Measurements from ENCODE around the gene CHST14. TPM values are rescaled to one million over a fixed set of nuclear protein-coding genes. Genes with fewer than 3 reads are reported as not detected.

CHST14 gene
- total RNA-seq, 1 donor from 2014 or later = 36.5 TPM

GRCh38 chr15:40446144-40446543 is 24.6 kb upstream of the CHST14 start:
- TF ChIP-seq CTCF (IDR thresholded peaks at IDR 0.05; ENCODE audit: unreplicated experiment) = no peak
- H3K9me3 Mint-ChIP-seq (ENCODE audit: unreplicated experiment) = no peaks in the 10 kb centered on the region
- peaks cover 9% of the 10 kb centered on the region for H3K27me3 Mint-ChIP-seq (ENCODE audit: unreplicated experiment)
- no peak for DNase-seq (ENCODE audit: low spot score)
- peaks cover 28% of the 10 kb centered on the region for H3K4me1 Mint-ChIP-seq (ENCODE audit: unreplicated experiment)
- H3K27ac Mint-ChIP-seq (ENCODE audit: unreplicated experiment) = no peak overlapping the region
- peaks cover 3% of the 10 kb centered on the region for H3K36me3 Mint-ChIP-seq (ENCODE audit: low read depth, unreplicated experiment)
- no peak overlapping the region for H3K4me3 Mint-ChIP-seq (ENCODE audit: unreplicated experiment)

GRCh38 chr15:40448354-40448753 is 22.4 kb upstream of the CHST14 start:
- Mint-ChIP-seq H3K27me3 (ENCODE audit: unreplicated experiment) (peaks cover 5% of the 10 kb centered on the region), H3K27ac (ENCODE audit: unreplicated experiment) (no peak overlapping the region), H3K9me3 (ENCODE audit: unreplicated experiment) (no peaks in the 10 kb centered on the region), H3K4me1 (ENCODE audit: unreplicated experiment) (peaks cover 23% of the 10 kb centered on the region), H3K4me3 (ENCODE audit: unreplicated experiment) (no peak overlapping the region), H3K36me3 (ENCODE audit: low read depth, unreplicated experiment) (no peaks in the 10 kb centered on the region)
- DNase-seq (ENCODE audit: low spot score) = no peak
- TF ChIP-seq CTCF (IDR thresholded peaks at IDR 0.05; ENCODE audit: unreplicated experiment) = no peak

GRCh38 chr15:40449275-40449674 is 21.5 kb upstream of the CHST14 start:
- H3K9me3 Mint-ChIP-seq (ENCODE audit: unreplicated experiment) = no peaks in the 10 kb centered on the region
- DNase-seq (ENCODE audit: low spot score) = no peak
- no peaks in the 10 kb centered on the region for H3K36me3 Mint-ChIP-seq (ENCODE audit: low read depth, unreplicated experiment)
- H3K4me1 Mint-ChIP-seq (ENCODE audit: unreplicated experiment) = peaks cover 18% of the 10 kb centered on the region
- H3K4me3 Mint-ChIP-seq (ENCODE audit: unreplicated experiment) = no peak overlapping the region
- no peak for TF ChIP-seq CTCF (IDR thresholded peaks at IDR 0.05; ENCODE audit: unreplicated experiment)
- H3K27me3 Mint-ChIP-seq (ENCODE audit: unreplicated experiment) = peaks cover 5% of the 10 kb centered on the region
- no peak overlapping the region for H3K27ac Mint-ChIP-seq (ENCODE audit: unreplicated experiment)

- no peaks in the 10 kb centered on the region for H3K9me3 Mint-ChIP-seq (ENCODE audit: unreplicated experiment)
- no peak for DNase-seq (ENCODE audit: low spot score)
- peaks cover 5% of the 10 kb centered on the region for H3K27me3 Mint-ChIP-seq (ENCODE audit: unreplicated experiment)
- no peak overlapping the region for H3K27ac Mint-ChIP-seq (ENCODE audit: unreplicated experiment)
- H3K36me3 Mint-ChIP-seq (ENCODE audit: low read depth, unreplicated experiment) = no peaks in the 10 kb centered on the region
- H3K4me3 Mint-ChIP-seq (ENCODE audit: unreplicated experiment) = no peak overlapping the region
- TF ChIP-seq CTCF (IDR thresholded peaks at IDR 0.05; ENCODE audit: unreplicated experiment) = no peak
- H3K4me1 Mint-ChIP-seq (ENCODE audit: unreplicated experiment) = peaks cover 14% of the 10 kb centered on the region
Measured at GRCh38 chr15:40450047-40450446, 20.7 kb upstream of the CHST14 start.

GRCh38 chr15:40451527-40452158 is 19.1 kb upstream of the CHST14 start:
- no peak overlapping the region for H3K4me3 Mint-ChIP-seq (ENCODE audit: unreplicated experiment)
- no peaks in the 10 kb centered on the region for H3K36me3 Mint-ChIP-seq (ENCODE audit: low read depth, unreplicated experiment)
- H3K27me3 Mint-ChIP-seq (ENCODE audit: unreplicated experiment) = peaks cover 5% of the 10 kb centered on the region
- H3K9me3 Mint-ChIP-seq (ENCODE audit: unreplicated experiment) = no peaks in the 10 kb centered on the region
- no peak for DNase-seq (ENCODE audit: low spot score)
- no peak overlapping the region for H3K27ac Mint-ChIP-seq (ENCODE audit: unreplicated experiment)
- peaks cover 14% of the 10 kb centered on the region for H3K4me1 Mint-ChIP-seq (ENCODE audit: unreplicated experiment)
- no peak for TF ChIP-seq CTCF (IDR thresholded peaks at IDR 0.05; ENCODE audit: unreplicated experiment)

Data from endothelial cell (in vitro differentiated cells).